PC-9 (cell line): ENCODE results near the gene DGKD. TPM values are rescaled to one million over a fixed set of nuclear protein-coding genes. Genes with fewer than 3 reads are reported as not detected.
A peak's percentile ranks its signal among the peaks of the same experiment; 100 is the strongest.

Source experiments
- BruUV-seq: library from RNA; stranded (reverse); fragments of 400-500 nt; replicated peaks from 2 replicates; lab custom pipeline; 2021; lab: Mats Ljungman, UMichigan
- CTCF ChIA-PET: fragments of 300-600 bp; sonication (Branson Sonifier 250); formaldehyde crosslinking; loops from one replicate; lab custom pipeline; 2022; ENCODE audit warnings: antibody characterized with exemption; lab: Charles Lee
- POLR2A ChIA-PET: fragments of 300-600 bp; sonication (Branson Sonifier 250); formaldehyde crosslinking; loops from one replicate; lab custom pipeline; 2022; ENCODE audit warnings: antibody characterized with exemption; ENCODE audit not compliant: unreplicated experiment; lab: Charles Lee
- DNase-seq, 2 experiments: peaks; one replicate each; pipeline versions ENCODE4 v3.0.0 to v3.0.0-alpha.2; 2015 to 2022; ENCODE audit warnings: mixed read lengths in 1 of 2
- H2AFZ ChIP-seq: fragments of 200-600 bp; sonication (generic); 2 replicates; pipeline ENCODE4 v1.8.1; 2017; ENCODE audit warnings: antibody characterized with exemption
- H3F3A ChIP-seq: fragments of 200-600 bp; sonication (generic); 2 replicates; pipeline ENCODE4 v1.8.1; 2017; ENCODE audit warnings: antibody characterized with exemption, mild to moderate bottlenecking, low read depth; ENCODE audit not compliant: insufficient read depth
- H3K27ac ChIP-seq: fragments of 200-600 bp; sonication (generic); 2 replicates; pipeline ENCODE4 v1.6.1; 2016; ENCODE audit warnings: mixed run types
- H3K27me3 ChIP-seq: fragments of 200-600 bp; sonication (generic); 2 replicates; pipeline ENCODE4 v1.6.1; 2016; ENCODE audit warnings: low read depth, mixed run types; ENCODE audit not compliant: insufficient read depth
- H3K36me3 ChIP-seq: fragments of 200-600 bp; sonication (generic); 2 replicates; pipeline ENCODE4 v1.6.1; 2016; ENCODE audit warnings: low read depth, mixed run types
- H3K4me1 ChIP-seq: fragments of 200-600 bp; sonication (generic); replicated peaks from 2 replicates; pipeline ENCODE4 v1.6.1; 2016; ENCODE audit warnings: mixed run types; ENCODE audit not compliant: insufficient read depth
- H3K4me2 ChIP-seq: fragments of 200-600 bp; sonication (generic); 2 replicates; pipeline ENCODE4 v1.6.1; 2017; ENCODE audit warnings: mixed run types
- H3K4me3 ChIP-seq: fragments of 200-600 bp; sonication (generic); 2 replicates; pipeline ENCODE4 v1.6.1; 2016; ENCODE audit warnings: mixed run types
- H3K79me2 ChIP-seq: fragments of 200-600 bp; sonication (generic); 2 replicates; pipeline ENCODE4 v1.6.1; 2017; ENCODE audit warnings: low read depth, mixed run types
- H3K9me2 ChIP-seq: fragments of 200-600 bp; sonication (generic); 2 replicates; pipeline ENCODE4 v1.8.1; 2017; ENCODE audit warnings: mild to moderate bottlenecking; ENCODE audit not compliant: insufficient read depth
- H3K9me3 ChIP-seq: fragments of 200-600 bp; sonication (generic); 2 replicates; pipeline ENCODE4 v1.8.1; 2016; ENCODE audit warnings: low read depth; ENCODE audit not compliant: insufficient read depth
- H4K20me1 ChIP-seq: fragments of 200-600 bp; sonication (generic); 2 replicates; pipeline ENCODE4 v1.8.1; 2017; ENCODE audit not compliant: insufficient read depth
- CTCF ChIP-seq: fragments of 200-600 bp; sonication (generic); conservative IDR thresholded peaks from 2 replicates; pipeline ENCODE4 v1.6.1; 2017; ENCODE audit warnings: mixed run types, antibody characterized with exemption, mild to moderate bottlenecking, moderate library complexity
- EZH2 ChIP-seq: fragments of 200-600 bp; sonication (generic); IDR thresholded peaks from 2 replicates; pipeline ENCODE4 v1.8.0; 2017; ENCODE audit warnings: antibody characterized with exemption, low read depth
- intact Hi-C: fragments of 100-400 bp; cut with micrococcal nuclease; formaldehyde crosslinking; loops from one replicate; pipeline ENCODE4 v1.10.0; 2022; ENCODE audit not compliant: unreplicated experiment
- total RNA-seq: library from RNA; stranded (reverse); gene quantifications from 2 replicates; pipeline ENCODE4 v1.2.3, GENCODE V29; 2021

The DGKD gene
- total RNA-seq, 1 experiment from 2014 or later, result 59.5 TPM

GRCh38 chr2:233384811-233385488, 30.7 kb downstream of the DGKD start:
- Histone ChIP-seq H3K36me3 (0 out of 2 replicates have a peak, but pooled peaks cover 5% of the 10 kb centered on the region), H3K4me2 (peak overlapping the region; percentile 58), H3K79me2 (peaks cover 85% of the 10 kb centered on the region), H3K4me3 (no peak overlapping the region), H4K20me1 (peaks cover 38% of the 10 kb centered on the region), H3K27ac (peak overlapping the region; percentile 33), H3F3A (peaks cover 21% of the 10 kb centered on the region), H3K9me3 (no peaks in the 10 kb centered on the region), H2AFZ (no peak overlapping the region), H3K4me1 (peaks cover 55% of the 10 kb centered on the region), H3K27me3 (no peaks in the 10 kb centered on the region), H3K9me2 (no peaks in the 10 kb centered on the region)
- DNase-seq, result peak; percentile 37 to 81
- intact Hi-C loops, result no loop called here
- ChIA-PET POLR2A (interaction anchor here (0.6 to 0.7 kb wide), 3 partner anchors 17 to 37 kb away, joined by 3 to 6 read pairs (median 3); no protein-coding TSS in a partner anchor), CTCF (no interaction called here)
- no TSS peak for BruUV-seq
- no peak for TF ChIP-seq CTCF
- no peak for TF ChIP-seq EZH2

- no peak overlapping the region for H2AFZ ChIP-seq
- ChIA-PET POLR2A (interaction anchor here (0.6 to 0.7 kb wide), 3 partner anchors 17 to 36 kb away, joined by 3 to 6 read pairs (median 3); no protein-coding TSS in a partner anchor), CTCF (no interaction called here)
- H4K20me1 ChIP-seq, result peaks cover 38% of the 10 kb centered on the region
- peaks cover 20% of the 10 kb centered on the region for H3F3A ChIP-seq
- H3K27ac ChIP-seq, result peak overlapping the region; percentile 33; the same call in 1 of the 2 replicates
- peaks cover 10% of the 10 kb centered on the region; the same call in 1 of the 2 replicates for H3K36me3 ChIP-seq
- DNase-seq, result no peak
- H3K79me2 ChIP-seq, result peaks cover 78% of the 10 kb centered on the region
- no peaks in the 10 kb centered on the region for H3K9me2 ChIP-seq
- H3K4me3 ChIP-seq, result no peak overlapping the region
- TF ChIP-seq EZH2, result no peak
- TF ChIP-seq CTCF, result no peak
- no peaks in the 10 kb centered on the region for H3K9me3 ChIP-seq
- intact Hi-C loops, result no loop called here
- no TSS peak for BruUV-seq
- no peaks in the 10 kb centered on the region for H3K27me3 ChIP-seq
- peak overlapping the region; percentile 58; the same call in 1 of the 2 replicates for H3K4me2 ChIP-seq
- peaks cover 49% of the 10 kb centered on the region for H3K4me1 ChIP-seq
Measured at GRCh38 chr2:233385489-233386044, 31.3 kb downstream of the DGKD start.

GRCh38 chr2:233386382-233387041, 32.2 kb downstream of the DGKD start:
- H3K4me3 ChIP-seq, result no peak overlapping the region
- intact Hi-C loops, result no loop called here

More at GRCh38 chr2:233386382-233387041, 32.2 kb downstream of the DGKD start:
- Histone ChIP-seq H3K27me3 (no peaks in the 10 kb centered on the region), H4K20me1 (peaks cover 38% of the 10 kb centered on the region), H3F3A (peaks cover 18% of the 10 kb centered on the region), H3K4me1 (peaks cover 39% of the 10 kb centered on the region), H2AFZ (no peak overlapping the region), H3K27ac (no peak overlapping the region), H3K4me2 (no peak overlapping the region), H3K9me2 (no peaks in the 10 kb centered on the region), H3K9me3 (no peaks in the 10 kb centered on the region), H3K79me2 (peaks cover 69% of the 10 kb centered on the region), H3K36me3 (peaks cover 13% of the 10 kb centered on the region; the same call in 1 of the 2 replicates)
- BruUV-seq, result no TSS peak
- TF ChIP-seq EZH2, result no peak
- ChIA-PET POLR2A (interaction anchor here (0.6 kb wide), 1 partner anchor 415 kb away, joined by 3 read pairs; no protein-coding TSS in a partner anchor), CTCF (no interaction called here)
- no peak for DNase-seq
